Prostate gland (tissue), 2 donors: ENCODE measurements around the gene SYT12. TPM values are rescaled to one million over a fixed set of nuclear protein-coding genes. Genes with fewer than 3 reads are reported as not detected.

Experiments
- DNase-seq: peaks from one replicate; pipeline ENCODE4 v3.0.0-alpha.2; 2019; ENCODE audit warnings: low spot score
- H3K27ac ChIP-seq, 2 donors: fragments of 200-600 bp; sonication (generic); 2 replicates each; pipeline ENCODE4 v1.5.1; 2017 to 2019
- H3K27me3 ChIP-seq: fragments of 200-600 bp; sonication (generic); replicated peaks from 2 replicates; pipeline ENCODE4 v1.5.1; 2019; ENCODE audit not compliant: insufficient read depth
- H3K36me3 ChIP-seq, 2 donors: fragments of 200-600 bp; sonication (generic); 1 replicate in 1 of 2; 2 replicates in 1 of 2; pipeline versions ENCODE4 v1.5.1 to v1.8.1; 2017 to 2019
- H3K4me1 ChIP-seq: fragments of 200-600 bp; sonication (generic); replicated peaks from 2 replicates; pipeline ENCODE4 v1.5.1; 2019
- H3K4me3 ChIP-seq, 2 donors: fragments of 200-600 bp; sonication (generic); 2 replicates each; pipeline ENCODE4 v1.5.1; 2017 to 2019
- H3K9me3 ChIP-seq: fragments of 200-600 bp; sonication (generic); 2 replicates; pipeline ENCODE4 v1.5.1; 2017
- CTCF ChIP-seq, 4 experiments: fragments of 200-600 bp in 2 of 4; fragments of 450-650 bp in 2 of 4; sonication (generic) in 2 of 4; IDR thresholded peaks; 1 replicate in 3 of 4; 2 replicates in 1 of 4; pipeline ENCODE4 v1.5.1; 2016 to 2019; ENCODE audit warnings: antibody characterized with exemption in 4 of 4, mild to moderate bottlenecking in 2 of 4, moderate library complexity in 2 of 4
- POLR2A ChIP-seq: fragments of 450-650 bp; IDR thresholded peaks from one replicate; pipeline ENCODE4 v1.6.1; 2016; ENCODE audit warnings: antibody characterized with exemption, mild to moderate bottlenecking
- POLR2AphosphoS5 ChIP-seq: sonication (generic); formaldehyde crosslinking; IDR thresholded peaks from one replicate; pipeline ENCODE4 v1.6.1; 2017; ENCODE audit warnings: antibody characterized with exemption
- WGBS: methylation state at CpG from one replicate; pipeline ENCODE4 v1.1.5; 2018; 5-methylcytosine and 5-hydroxymethylcytosine counted together
- intact Hi-C: fragments of 100-400 bp; cut with DNase I; formaldehyde crosslinking; loops from one replicate; pipeline ENCODE4 v1.14.2; 2022
- total RNA-seq, 2 donors: library from RNA; depleted of rRNA; stranded (reverse); fragments of >200 nt; gene quantifications; one replicate each; pipeline ENCODE4 v1.1.0, GENCODE V29; 2016

SYT12 gene
- total RNA-seq, 2 donors from 2014 or later, result 2.1 to 3.4 TPM

- no peak for DNase-seq
- intact Hi-C loops, result no loop called here
- H3K36me3 ChIP-seq, result no peaks in the 10 kb centered on the region
- H3K27me3 ChIP-seq, result no peaks in the 10 kb centered on the region
- H3K4me3 ChIP-seq, result no peak overlapping the region
- no peaks in the 10 kb centered on the region for H3K4me1 ChIP-seq
- H3K9me3 ChIP-seq, result no peaks in the 10 kb centered on the region
- no peak for TF ChIP-seq POLR2A
- TF ChIP-seq CTCF (IDR thresholded peaks at IDR 0.05), result no peak
- 79% methylated on average over 14 of the region's 14 CpGs for WGBS
- no peak overlapping the region for H3K27ac ChIP-seq
Measured at GRCh38 chr11:67044496-67044895, 21.6 kb downstream of the SYT12 start.

- no peaks in the 10 kb centered on the region for H3K27me3 ChIP-seq
- H3K27ac ChIP-seq, result no peak overlapping the region
- WGBS, result 64% methylated on average over 14 of the region's 14 CpGs
- no peak overlapping the region for H3K4me3 ChIP-seq
- no peaks in the 10 kb centered on the region for H3K4me1 ChIP-seq
- H3K36me3 ChIP-seq, result no peaks in the 10 kb centered on the region
- TF ChIP-seq POLR2A (no peak), POLR2AphosphoS5 (no peak), CTCF (IDR thresholded peaks at IDR 0.05) (no peak)
- H3K9me3 ChIP-seq, result no peaks in the 10 kb centered on the region
- DNase-seq, result no peak
- intact Hi-C loops, result no loop called here
Measured at GRCh38 chr11:67045314-67045713, 22.4 kb downstream of the SYT12 start.

- H3K4me3 ChIP-seq, result no peak overlapping the region
- intact Hi-C loops, result no loop called here
- no peaks in the 10 kb centered on the region for H3K36me3 ChIP-seq
- H3K27me3 ChIP-seq, result no peaks in the 10 kb centered on the region
- WGBS, result 94% methylated on average over 20 of the region's 22 CpGs
- H3K4me1 ChIP-seq, result no peaks in the 10 kb centered on the region
- no peak overlapping the region for H3K27ac ChIP-seq
- no peak for DNase-seq
- no peak for TF ChIP-seq CTCF (IDR thresholded peaks at IDR 0.05)
- no peak for TF ChIP-seq POLR2A
- no peak for TF ChIP-seq POLR2AphosphoS5
- no peaks in the 10 kb centered on the region for H3K9me3 ChIP-seq
Measured at GRCh38 chr11:67048515-67049130, 25.7 kb downstream of the SYT12 start.

GRCh38 chr11:67050139-67050538 is 27.2 kb downstream of the SYT12 start:
- no peak overlapping the region for H3K4me3 ChIP-seq

More at GRCh38 chr11:67050139-67050538, 27.2 kb downstream of the SYT12 start:
- DNase-seq, result no peak
- Histone ChIP-seq H3K36me3 (no peaks in the 10 kb centered on the region), H3K27me3 (no peaks in the 10 kb centered on the region), H3K4me1 (no peaks in the 10 kb centered on the region), H3K27ac (no peak overlapping the region), H3K9me3 (no peaks in the 10 kb centered on the region)
- 97% methylated on average over 3 of the region's 3 CpGs for WGBS
- intact Hi-C loops, result no loop called here
- TF ChIP-seq CTCF (IDR thresholded peaks at IDR 0.05), result no peak
